Upper lobe of left lung (tissue), 4 donors: ENCODE measurements around the gene BRD1.

ENCODE experiments used
- CTCF ChIP-seq, 6 experiments: fragments of 450-650 bp in 4 of 6; fragments of 200-600 bp in 2 of 6; sonication (generic) in 2 of 6; IDR thresholded peaks; one replicate each; pipeline ENCODE4 v1.5.1; 2016 to 2019; ENCODE audit warnings: antibody characterized with exemption in 6 of 6
- EP300 ChIP-seq, 4 donors: sonication (generic); formaldehyde crosslinking; IDR thresholded peaks; one replicate each; pipeline ENCODE4 v1.5.1; 2017; ENCODE audit warnings: antibody characterized with exemption in 4 of 4, control low read depth in 2 of 4
- POLR2A ChIP-seq, 4 donors: fragments of 450-650 bp; IDR thresholded peaks; one replicate each; pipeline ENCODE4 v1.5.1; 2016 to 2017; ENCODE audit warnings: antibody characterized with exemption in 4 of 4, mild to moderate bottlenecking in 2 of 4

- TF ChIP-seq CTCF (IDR thresholded peaks at IDR 0.05) (no peak), POLR2A (IDR thresholded peaks at IDR 0.05) (no peak), EP300 (IDR thresholded peaks at IDR 0.05) (no peak)
These were observed 90.5 kb downstream of the BRD1 start for GRCh38 chr22:49737101-49737551.
